Lower lobe of right lung (tissue), 2 donors: Measurements from ENCODE around the gene FCRLA. TPM values are rescaled to one million over a fixed set of nuclear protein-coding genes. Genes with fewer than 3 reads are reported as not detected.
A peak's percentile ranks its signal among the peaks of the same experiment; 100 is the strongest.

ENCODE experiments used
- ATAC-seq, 2 donors: fragments of 200-7000 bp; cut with Tn5 transposase; one replicate each; pipeline ENCODE4 v1.9.1; 2020 to 2022; ENCODE audit warnings: mild to moderate bottlenecking in 2 of 2, moderate library complexity in 2 of 2
- DNase-seq: peaks from one replicate; pipeline ENCODE4 v3.0.0-alpha.2; 2020
- H3K27ac ChIP-seq: fragments of 200-600 bp; one replicate; pipeline ENCODE4 v1.8.0; 2022
- H3K27me3 ChIP-seq: fragments of 200-600 bp; one replicate; pipeline ENCODE4 v1.8.0; 2022; ENCODE audit warnings: low read depth
- H3K36me3 ChIP-seq: fragments of 200-600 bp; one replicate; pipeline ENCODE4 v1.8.0; 2022; ENCODE audit warnings: mild to moderate bottlenecking
- H3K4me1 ChIP-seq: fragments of 200-600 bp; one replicate; pipeline ENCODE4 v1.8.0; 2022
- H3K4me3 ChIP-seq: fragments of 200-600 bp; one replicate; pipeline ENCODE4 v1.8.0; 2022; ENCODE audit warnings: mild to moderate bottlenecking
- H3K9me3 ChIP-seq: fragments of 200-600 bp; one replicate; pipeline ENCODE4 v1.8.0; 2022
- intact Hi-C: fragments of 100-400 bp; cut with DNase I; formaldehyde crosslinking; loops from one replicate; pipeline ENCODE4 v1.11.0; 2022
- total RNA-seq: library from RNA; stranded (reverse); fragmentation: NEBNext Ultra II Directional; extraction: Animal tissue kit (Norgen Biotek cat#: 25700); gene quantifications from one replicate; pipeline ENCODE4 v1.2.1, GENCODE V29; 2021
- TF ChIP-seq, protein P1 (sequence below): fragments of 200-600 bp; IDR thresholded peaks from one replicate; pipeline ENCODE4 v1.8.0; 2022; ENCODE audit warnings: antibody characterized with exemption, mild to moderate bottlenecking
- donor health status: DM: no; HTN: yes; CAD: no; lungs with severe emphysema.

Gene FCRLA
- total RNA-seq, 1 donor from 2014 or later = 0.32 TPM

GRCh38 chr1:161747801-161748200 lies 40.8 kb downstream of the FCRLA start:
- ATAC-seq = no peak
- intact Hi-C loops = loop anchor here (10.0 kb wide), 1 partner anchor 263 kb away; no protein-coding TSS in a partner anchor
- no peak for DNase-seq

GRCh38 chr1:161749509-161750407 lies 42.7 kb downstream of the FCRLA start, which contains the start of gene DUSP12:
DUSP12 (plus strand) TSS chr1:161749786; CDS start chr1:161749802, 16 bp downstream.
- intact Hi-C loops = loop anchor here (10.0 kb wide), 1 partner anchor 265 kb away; no protein-coding TSS in a partner anchor
- ATAC-seq (peak; percentile 99 to 100), DNase-seq (peak; percentile 95)
- Histone ChIP-seq H3K4me1 (peaks cover 20% of the 10 kb centered on the region), H3K27ac (peak within 1 kb of the TSS; percentile 91), H3K4me3 (peak within 1 kb of the TSS; percentile 98), H3K27me3 (no peaks in the 10 kb centered on the region), H3K9me3 (no peaks in the 10 kb centered on the region), H3K36me3 (peaks cover 34% of the 10 kb centered on the region)
- TF ChIP-seq, protein P1, sequence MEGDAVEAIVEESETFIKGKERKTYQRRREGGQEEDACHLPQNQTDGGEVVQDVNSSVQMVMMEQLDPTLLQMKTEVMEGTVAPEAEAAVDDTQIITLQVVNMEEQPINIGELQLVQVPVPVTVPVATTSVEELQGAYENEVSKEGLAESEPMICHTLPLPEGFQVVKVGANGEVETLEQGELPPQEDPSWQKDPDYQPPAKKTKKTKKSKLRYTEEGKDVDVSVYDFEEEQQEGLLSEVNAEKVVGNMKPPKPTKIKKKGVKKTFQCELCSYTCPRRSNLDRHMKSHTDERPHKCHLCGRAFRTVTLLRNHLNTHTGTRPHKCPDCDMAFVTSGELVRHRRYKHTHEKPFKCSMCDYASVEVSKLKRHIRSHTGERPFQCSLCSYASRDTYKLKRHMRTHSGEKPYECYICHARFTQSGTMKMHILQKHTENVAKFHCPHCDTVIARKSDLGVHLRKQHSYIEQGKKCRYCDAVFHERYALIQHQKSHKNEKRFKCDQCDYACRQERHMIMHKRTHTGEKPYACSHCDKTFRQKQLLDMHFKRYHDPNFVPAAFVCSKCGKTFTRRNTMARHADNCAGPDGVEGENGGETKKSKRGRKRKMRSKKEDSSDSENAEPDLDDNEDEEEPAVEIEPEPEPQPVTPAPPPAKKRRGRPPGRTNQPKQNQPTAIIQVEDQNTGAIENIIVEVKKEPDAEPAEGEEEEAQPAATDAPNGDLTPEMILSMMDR = peak; percentile 21

More at GRCh38 chr1:161747801-161748200, 40.8 kb downstream of the FCRLA start:
- Histone ChIP-seq H3K36me3 (peaks cover 14% of the 10 kb centered on the region), H3K27ac (no peak overlapping the region), H3K4me3 (no peak overlapping the region), H3K9me3 (no peaks in the 10 kb centered on the region), H3K4me1 (peaks cover 20% of the 10 kb centered on the region), H3K27me3 (no peaks in the 10 kb centered on the region)
- TF ChIP-seq, protein P1 = no peak

GRCh38 chr1:161763522-161764098 lies 56.6 kb downstream of the FCRLA start:
- Histone ChIP-seq H3K9me3 (no peaks in the 10 kb centered on the region), H3K4me1 (peaks cover 19% of the 10 kb centered on the region), H3K36me3 (peaks cover 14% of the 10 kb centered on the region), H3K4me3 (no peak overlapping the region), H3K27ac (no peak overlapping the region), H3K27me3 (no peaks in the 10 kb centered on the region)
- TF ChIP-seq, protein P1 = peak; percentile 44
- intact Hi-C loops = no loop called here
- ATAC-seq = no peak
- no peak for DNase-seq

Other genes starting within 250 kb of the FCRLA start
- 223 TPM for gene FCGR2A, start 201.8 kb upstream of the FCRLA start, total RNA-seq
- gene HSPA6, start 182.7 kb upstream of the FCRLA start, total RNA-seq = 13.0 TPM
- 323 TPM for gene FCGR3A, start 157.4 kb upstream of the FCRLA start, total RNA-seq
- gene FCGR3B, start 76.1 kb upstream of the FCRLA start, total RNA-seq = 50.1 TPM
- 31.9 TPM for gene FCGR2B, start 44.1 kb upstream of the FCRLA start, total RNA-seq
- 2.8 TPM for gene FCRLB, start 14.3 kb downstream of the FCRLA start, total RNA-seq
- gene DUSP12, start 42.6 kb downstream of the FCRLA start, total RNA-seq = 16.4 TPM
- 31.3 TPM for gene ATF6, start 59.1 kb downstream of the FCRLA start, total RNA-seq